K562 (cell line): ENCODE measurements around the gene PTPRM. TPM values are rescaled to one million over a fixed set of nuclear protein-coding genes. Genes with fewer than 3 reads are reported as not detected.

ENCODE experiments used
- BRF2 ChIP-seq: IDR thresholded peaks from 3 replicates; pipeline ENCODE4 v1.6.1; 2011; ENCODE audit warnings: borderline replicate concordance, mild to moderate bottlenecking; ENCODE audit not compliant: insufficient read length, insufficient read depth
- ETV6 ChIP-seq, 3 experiments: fragments of 150-350 bp in 1 of 3; sonication (generic) in 1 of 3; formaldehyde crosslinking in 1 of 3; IDR thresholded peaks; 2 replicates each; pipeline versions ENCODE4 v1.6.1 to v1.8.0; 2014 to 2022; ENCODE audit warnings: borderline replicate concordance in 2 of 3, low read depth in 2 of 3, antibody characterized with exemption in 1 of 3, low read length in 1 of 3, mild to moderate bottlenecking in 1 of 3, missing genetic modification reagents in 1 of 3
- HMBOX1 ChIP-seq: sonication (generic); IDR thresholded peaks from 2 replicates; pipeline ENCODE4 v1.6.1; 2016
- MLX ChIP-seq, 2 experiments: fragments of 450-650 bp in 1 of 2; sonication (generic) in 1 of 2; formaldehyde crosslinking; conservative IDR thresholded peaks; 2 replicates each; pipeline versions ENCODE4 v1.4.0 to v1.8.1; 2020 to 2022; ENCODE audit warnings: mild to moderate bottlenecking in 1 of 2, missing genetic modification reagents in 1 of 2
- NR0B1 ChIP-seq: fragments of 450-650 bp; IDR thresholded peaks from one replicate; pipeline ENCODE4 v1.6.1; 2018; ENCODE audit warnings: mild to moderate bottlenecking, moderate library complexity; ENCODE audit not compliant: partially characterized antibody
- POLR2H ChIP-seq: IDR thresholded peaks from 2 replicates; pipeline ENCODE4 v1.6.1; 2016; ENCODE audit warnings: missing genetic modification characterization, low read depth, mild to moderate bottlenecking, control low read depth, missing compliant biosample characterization, moderate library complexity
- PRMT5 ChIP-seq: sonication (generic); formaldehyde crosslinking; IDR thresholded peaks from 2 replicates; pipeline ENCODE4 v1.5.0; 2020; ENCODE audit warnings: missing genetic modification reagents
- SAFB ChIP-seq: fragments of 200-400 bp; formaldehyde crosslinking; IDR thresholded peaks from 2 replicates; pipeline ENCODE4 v1.6.1; 2017; ENCODE audit warnings: low read depth, low read length, borderline replicate concordance
- ZNF143 ChIP-seq: sonication (generic); formaldehyde crosslinking; IDR thresholded peaks from 2 replicates; pipeline ENCODE4 v1.9.0; 2022; ENCODE audit warnings: mild to moderate bottlenecking, missing genetic modification reagents
- polyA plus RNA-seq, 8 experiments: library from polyadenylated mRNA; depleted of rRNA in 4 of 8; stranded (reverse) in 5 of 8; unstranded in 3 of 8; fragments of >200 nt; fragmentation: Nextera tagmentation in 2 of 8; fragmentation: Illumina TruSeq in 1 of 8; extraction: Ambion mirVana in 2 of 8; extraction: Trizol in 1 of 8; gene quantifications; 2 replicates each; pipeline versions ENCODE4 v1.2.1 to v1.2.3, GENCODE V29; 2011 to 2014; ENCODE audit warnings: inconsistent platforms in 1 of 8, missing spikeins in 1 of 8
- total RNA-seq, 7 experiments: library from RNA; depleted of rRNA in 6 of 7; stranded (reverse); fragments of >200 nt in 6 of 7; fragmentation: Illumina TruSeq in 2 of 7; extraction: Trizol in 2 of 7; gene quantifications; 2 replicates each; pipeline versions ENCODE4 v1.2.1 to v1.2.3, GENCODE V29; 2011 to 2021; ENCODE audit warnings: low replicate concordance in 1 of 7

The PTPRM gene
- total and polyA plus RNA-seq, 9 of the 15 experiments (the other 6 are each of a cell fraction or from before 2014, with no cell fraction given) = 0.03 to 0.16 (median 0.08) TPM; not detected in 3

GRCh38 chr18:8373486-8373885 lies 806.4 kb downstream of the PTPRM start (continued):
- TF ChIP-seq BRF2 (no peak), HMBOX1 (no peak), ETV6 (IDR thresholded peaks at IDR 0.05; ENCODE audit: borderline replicate concordance in 1 of 2, low read depth in 2 of 2, low read length in 1 of 2) (no peak), ETV6 (CRISPR knock-in tag; IDR thresholded peaks at IDR 0.05; ENCODE audit: borderline replicate concordance) (no peak), SAFB (no peak), NR0B1 (no peak), ZNF143 (CRISPR knock-in tag) (no peak), PRMT5 (CRISPR knock-in tag) (no peak), POLR2H (tag) (no peak), MLX (CRISPR knock-in tag; conservative IDR thresholded peaks at IDR 0.05) (no peak)
